NCI-H128 (cell line): ENCODE results near the gene SPATS2L.

Experiments used
- DNase-seq: peaks from one replicate; lab custom pipeline; 2025; ENCODE audit not compliant: unreplicated experiment; lab: John Stamatoyannopoulos, UW

SPATS2L gene

GRCh38 chr2:200461846-200462710 is 155.6 kb downstream of the SPATS2L start:
- no peak for DNase-seq

DNA sequence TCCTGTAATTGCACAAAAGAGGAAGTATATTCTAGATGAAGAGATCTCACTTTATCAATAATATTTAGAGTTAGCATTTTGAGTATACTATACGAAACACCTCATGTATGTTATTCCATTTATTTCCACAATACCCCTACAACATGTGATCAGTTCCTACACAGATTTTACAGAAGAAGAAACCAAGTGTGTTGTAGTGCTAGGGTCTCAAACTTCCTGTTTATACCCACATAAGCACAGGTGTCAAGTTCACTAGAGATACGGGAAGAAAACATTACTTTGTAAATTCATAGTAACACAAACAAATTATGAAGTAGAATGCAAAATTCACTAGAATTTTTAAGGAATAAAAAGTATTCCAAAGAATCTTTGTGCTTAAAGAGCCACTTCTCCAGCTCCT is 157.0 kb downstream of the SPATS2L start:
- no peak for DNase-seq

DNA sequence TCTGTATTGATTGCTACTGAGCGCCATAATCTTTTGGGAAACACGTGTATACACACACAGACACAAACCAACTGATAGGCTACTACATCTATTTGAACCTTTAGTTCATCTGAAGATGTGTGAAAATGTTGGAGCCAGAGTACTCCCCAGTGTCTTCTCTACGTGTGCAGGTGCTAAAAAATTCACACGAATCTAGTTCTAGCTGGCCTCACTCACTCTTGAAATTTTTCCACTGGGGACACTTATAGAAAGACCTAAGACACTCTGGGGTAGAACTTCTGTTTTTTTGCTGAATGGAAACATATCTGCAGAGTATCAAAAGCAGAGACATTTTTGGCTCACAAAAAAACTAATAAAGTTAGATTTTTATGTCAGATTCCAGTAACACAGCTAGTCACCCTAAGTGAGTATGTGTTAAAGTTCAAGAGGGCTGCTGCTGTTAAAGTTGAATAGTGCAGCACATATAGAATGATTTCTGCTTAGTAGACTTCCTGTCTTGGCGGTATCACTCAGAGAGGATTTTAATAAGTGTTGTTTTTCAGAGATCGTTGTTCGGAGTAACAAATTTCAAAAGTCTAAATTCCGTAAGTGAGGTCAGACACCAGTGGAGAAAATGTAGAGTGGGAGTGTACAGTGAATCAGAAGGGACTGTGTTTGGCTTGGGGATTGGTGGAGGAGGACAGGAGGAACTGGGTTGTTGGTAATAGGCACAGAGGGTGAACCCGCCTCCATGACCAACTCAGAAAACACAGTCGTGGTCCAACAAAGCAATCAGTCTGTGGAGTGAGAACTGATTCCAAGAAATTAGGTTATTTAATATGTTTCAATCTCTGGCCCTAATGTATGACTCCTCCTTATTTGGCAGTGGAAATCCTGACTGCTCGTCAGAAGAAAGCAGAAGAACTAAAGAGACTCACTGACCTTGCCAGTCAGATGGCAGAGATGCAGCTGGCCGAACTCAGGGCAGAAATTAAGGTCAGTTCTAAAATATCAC is 160.2 kb downstream of the SPATS2L start:
- DNase-seq, result no peak

GRCh38 chr2:200467806-200468681 is 161.6 kb downstream of the SPATS2L start:
- DNase-seq, result no peak

DNA sequence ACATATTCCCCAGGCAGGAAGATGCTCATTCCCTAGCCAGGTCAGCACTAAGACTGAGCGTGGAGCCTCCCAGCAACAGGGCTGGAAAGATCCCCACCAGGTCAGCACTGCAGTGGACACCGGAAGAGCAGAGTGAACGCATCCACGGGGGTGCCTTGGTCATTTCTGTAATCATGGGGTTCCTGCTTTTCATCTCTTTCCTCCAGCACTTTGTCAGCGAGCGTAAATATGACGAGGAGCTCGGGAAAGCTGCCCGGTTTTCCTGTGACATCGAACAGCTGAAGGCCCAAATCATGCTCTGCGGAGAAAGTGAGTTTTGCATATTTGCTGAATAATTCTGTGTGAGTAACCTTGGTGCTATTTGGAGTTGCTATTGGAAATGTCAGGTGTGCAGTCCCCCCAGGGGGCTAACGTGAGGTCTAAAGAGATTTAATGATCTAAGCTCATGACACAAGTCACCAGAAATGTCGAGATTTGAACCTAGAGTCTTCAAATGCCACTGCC is 163.3 kb downstream of the SPATS2L start:
- DNase-seq, result no peak

DNA sequence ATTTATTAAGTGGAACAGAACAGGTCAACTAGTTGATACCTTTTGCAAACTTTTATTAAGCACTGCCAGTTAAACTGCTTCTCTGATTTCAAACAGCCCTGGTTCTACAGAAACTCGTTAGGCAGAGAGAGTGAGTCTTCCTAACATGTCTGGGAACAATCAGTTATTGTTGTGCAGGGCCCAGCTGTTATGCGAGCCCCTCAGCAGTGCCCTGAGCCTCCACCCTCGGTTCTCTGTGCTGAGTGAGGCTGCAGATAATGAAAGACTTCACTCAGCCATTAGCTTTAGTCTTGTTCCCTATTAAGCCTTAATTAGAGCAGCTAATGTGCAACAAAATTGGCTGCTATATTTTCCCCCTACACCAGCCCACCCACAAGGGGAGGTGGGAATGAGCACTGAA is 163.7 kb downstream of the SPATS2L start:
- no peak for DNase-seq

DNA sequence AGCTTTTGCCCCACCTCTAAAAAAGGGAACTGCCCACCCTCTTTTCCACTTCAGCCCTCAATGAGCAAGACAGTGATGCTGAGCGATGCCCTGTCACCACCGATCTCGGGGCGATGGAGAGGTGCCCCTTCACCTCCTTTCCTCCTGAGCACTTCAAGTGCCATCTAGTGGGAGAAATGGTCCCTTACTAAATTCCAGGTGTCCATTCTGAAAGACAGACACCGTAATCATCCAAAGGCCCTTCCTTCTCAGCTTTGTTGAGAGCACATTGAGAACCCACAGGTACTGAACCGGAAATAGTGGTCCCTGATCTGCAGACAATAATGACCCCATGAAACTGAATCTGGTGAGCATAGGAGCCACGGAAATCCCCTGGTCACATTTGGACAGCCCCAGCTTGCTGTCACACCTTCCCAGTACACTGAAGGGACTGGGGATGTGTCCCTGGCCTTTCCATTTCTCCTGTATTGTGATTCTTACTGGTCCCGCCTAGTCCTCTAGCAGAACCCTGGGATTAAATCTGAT is 164.9 kb downstream of the SPATS2L start:
- DNase-seq, result no peak

GRCh38 chr2:200471928-200472645 is 165.6 kb downstream of the SPATS2L start:
- no peak for DNase-seq

DNA sequence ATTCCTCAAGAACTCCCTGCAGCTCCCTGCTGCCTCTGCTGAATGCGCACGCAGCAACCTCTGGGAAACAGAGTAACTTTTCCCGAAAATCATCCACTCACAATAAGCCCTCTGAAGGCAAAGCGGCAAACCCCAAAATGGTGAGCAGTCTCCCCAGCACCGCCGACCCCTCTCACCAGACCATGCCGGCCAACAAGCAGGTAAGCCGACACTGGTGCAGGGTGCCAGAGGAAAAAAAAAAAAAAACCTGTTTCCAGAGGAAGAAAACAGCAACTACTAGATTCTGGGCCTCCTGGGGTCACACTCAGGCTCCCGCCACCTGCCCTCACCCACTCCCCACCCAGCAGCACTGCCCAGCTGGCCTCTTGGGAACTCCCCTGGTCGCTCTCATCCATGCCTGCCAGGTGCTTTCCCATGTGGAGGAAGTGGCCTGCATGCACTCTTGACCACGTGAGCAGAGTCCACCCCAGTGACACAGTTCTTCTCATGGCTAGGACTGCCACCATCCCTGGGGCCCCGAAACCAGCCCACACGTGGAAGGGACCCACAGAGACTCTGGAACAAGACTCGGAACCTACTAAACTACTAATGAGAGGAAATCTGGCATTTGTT is 166.5 kb downstream of the SPATS2L start:
- no peak for DNase-seq

GRCh38 chr2:200475795-200476194 is 169.3 kb downstream of the SPATS2L start:
- no peak for DNase-seq

DNA sequence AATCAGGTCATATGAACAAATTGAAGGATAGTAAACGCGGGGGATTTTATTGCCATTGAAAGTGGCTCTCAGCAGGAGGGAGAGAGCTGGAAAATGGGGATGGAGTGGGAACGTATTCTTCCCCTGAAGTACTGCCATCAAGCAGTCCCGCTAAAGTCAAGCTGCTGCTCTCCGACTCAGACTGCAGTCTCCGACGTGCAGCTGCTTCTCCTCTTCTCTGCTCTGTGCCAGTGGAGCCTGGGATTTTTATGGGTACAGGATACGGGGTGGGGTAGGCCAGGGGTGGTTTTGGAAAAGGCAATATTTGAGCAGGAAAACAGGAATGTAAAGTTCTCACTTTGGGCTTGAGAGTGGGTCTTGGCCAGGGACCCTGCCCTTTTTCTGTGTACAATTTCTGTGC is 170.3 kb downstream of the SPATS2L start:
- DNase-seq, result no peak

DNA sequence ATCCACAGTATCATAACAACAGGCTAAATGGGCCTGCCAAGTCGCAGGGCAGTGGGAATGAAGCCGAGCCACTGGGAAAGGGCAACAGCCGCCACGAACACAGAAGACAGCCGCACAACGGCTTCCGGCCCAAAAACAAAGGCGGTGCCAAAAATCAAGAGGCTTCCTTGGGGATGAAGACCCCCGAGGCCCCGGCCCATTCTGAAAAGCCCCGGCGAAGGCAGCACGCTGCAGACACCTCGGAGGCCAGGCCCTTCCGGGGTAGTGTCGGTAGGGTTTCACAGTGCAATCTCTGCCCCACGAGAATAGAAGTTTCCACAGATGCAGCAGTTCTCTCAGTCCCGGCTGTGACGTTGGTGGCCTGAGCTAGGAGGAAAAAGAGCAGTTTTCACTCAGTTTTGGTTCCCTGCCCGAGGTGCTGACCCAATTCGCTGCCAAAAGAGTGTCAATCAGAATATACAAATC is 171.2 kb downstream of the SPATS2L start:
- DNase-seq, result no peak

DNA sequence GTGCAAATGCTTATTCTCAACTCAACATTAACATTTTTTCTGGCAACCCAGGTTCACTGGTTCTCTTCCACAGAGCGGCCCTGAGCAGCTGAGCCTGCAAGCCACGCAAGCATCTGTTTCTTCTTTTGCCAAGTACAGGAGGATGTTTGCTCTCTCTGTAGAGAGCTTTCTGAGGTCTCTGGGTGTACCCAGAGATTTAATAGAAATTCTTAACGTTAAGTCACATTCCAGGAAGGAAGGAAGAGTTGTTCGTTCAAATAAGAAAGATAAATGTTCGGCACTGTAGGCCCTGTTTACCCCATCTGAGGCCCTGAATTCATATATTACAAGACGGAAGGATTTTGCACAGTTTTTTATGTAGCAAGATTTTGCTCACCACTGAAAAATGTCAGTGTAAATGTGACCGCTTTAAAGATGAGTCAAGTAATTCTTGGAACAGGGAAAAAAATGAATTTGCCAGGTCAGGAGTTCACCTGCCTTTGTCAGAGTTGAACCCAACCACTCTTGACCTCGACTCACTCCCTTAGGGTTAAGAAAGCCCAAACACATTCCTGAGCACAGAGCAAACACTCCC is 173.3 kb downstream of the SPATS2L start:
- no peak for DNase-seq

DNA sequence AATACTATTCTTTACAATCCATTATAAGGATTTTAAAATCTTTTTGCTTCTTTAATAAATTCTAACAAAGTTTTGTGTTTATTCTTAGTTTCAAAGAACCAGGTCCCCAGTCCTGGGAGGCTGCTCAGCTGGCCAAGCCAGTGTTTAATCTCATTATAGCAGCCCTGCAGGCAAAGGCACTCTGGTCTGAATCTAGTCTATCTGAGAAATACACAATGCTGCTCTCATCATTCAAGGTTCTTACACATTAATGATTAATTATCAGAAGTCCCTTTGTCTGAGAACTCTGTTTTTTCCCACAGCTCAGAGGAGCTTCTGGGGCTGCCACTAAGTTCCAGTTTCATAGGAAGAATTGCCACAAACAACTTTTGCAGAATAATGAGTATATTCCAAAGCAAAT is 175.7 kb downstream of the SPATS2L start:
- no peak for DNase-seq

DNA sequence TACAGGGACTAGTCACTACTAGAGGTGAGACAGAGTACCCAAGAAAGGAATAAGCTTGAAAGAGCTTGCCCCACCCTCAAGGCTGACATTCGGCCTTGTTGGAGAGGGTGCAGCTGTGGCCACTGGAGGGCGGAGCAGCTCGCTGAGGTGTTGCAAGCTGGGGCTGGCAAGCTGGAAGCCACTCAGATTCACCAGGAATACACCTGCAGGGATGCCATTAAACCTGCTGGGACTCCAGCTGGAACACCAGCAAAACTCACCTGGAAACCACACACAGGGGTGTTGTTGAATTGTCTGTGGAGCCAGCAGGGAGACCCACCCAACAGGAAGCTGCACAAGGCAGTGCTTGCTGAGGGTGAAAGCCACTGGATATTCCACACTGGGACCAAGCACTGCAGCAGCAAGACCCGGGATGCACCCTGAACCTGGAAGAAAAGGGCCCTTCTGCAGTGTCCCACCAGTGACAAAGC is 177.3 kb downstream of the SPATS2L start:
- no peak for DNase-seq

DNA sequence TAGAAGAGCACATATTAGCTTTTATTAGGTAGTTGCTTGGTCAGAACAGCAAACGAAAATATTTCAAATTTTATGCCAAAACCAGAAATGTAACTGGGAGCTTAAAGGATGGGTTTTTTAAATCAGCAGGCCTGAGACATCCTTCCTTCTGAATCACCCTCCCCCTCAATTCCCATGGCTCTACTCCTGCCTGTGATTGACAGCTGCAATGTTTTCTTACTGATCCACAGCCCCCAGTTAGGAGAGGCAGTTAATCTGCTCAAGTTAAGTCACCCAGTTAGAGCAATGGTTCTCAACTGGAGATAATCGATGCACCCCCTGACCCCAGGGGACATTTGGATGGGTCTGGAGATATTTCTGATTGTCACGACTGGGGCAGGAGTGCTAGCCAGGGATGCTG is 178.4 kb downstream of the SPATS2L start:
- DNase-seq, result no peak

- no peak for DNase-seq
Observed at GRCh38 chr2:200486529-200486928, 180.0 kb downstream of the SPATS2L start.

DNA sequence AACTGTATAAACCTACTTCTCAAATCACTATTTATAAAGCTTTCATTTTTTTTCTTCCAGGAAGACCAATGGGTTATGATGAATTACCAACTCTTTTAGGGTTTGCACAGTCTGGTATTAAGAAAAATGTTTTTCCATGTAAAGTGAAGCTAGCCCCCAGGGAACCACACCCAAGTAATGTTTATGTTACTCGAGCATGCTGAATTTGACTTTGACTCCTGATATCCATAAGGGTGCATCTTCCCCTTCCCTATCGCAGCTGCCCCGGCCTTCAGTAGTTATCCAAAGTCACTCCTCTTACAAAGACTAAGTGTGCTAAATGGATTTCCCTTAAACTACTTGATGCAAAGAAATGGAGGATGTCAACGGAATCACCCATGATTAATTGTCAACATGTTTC is 181.7 kb downstream of the SPATS2L start:
- no peak for DNase-seq

DNA sequence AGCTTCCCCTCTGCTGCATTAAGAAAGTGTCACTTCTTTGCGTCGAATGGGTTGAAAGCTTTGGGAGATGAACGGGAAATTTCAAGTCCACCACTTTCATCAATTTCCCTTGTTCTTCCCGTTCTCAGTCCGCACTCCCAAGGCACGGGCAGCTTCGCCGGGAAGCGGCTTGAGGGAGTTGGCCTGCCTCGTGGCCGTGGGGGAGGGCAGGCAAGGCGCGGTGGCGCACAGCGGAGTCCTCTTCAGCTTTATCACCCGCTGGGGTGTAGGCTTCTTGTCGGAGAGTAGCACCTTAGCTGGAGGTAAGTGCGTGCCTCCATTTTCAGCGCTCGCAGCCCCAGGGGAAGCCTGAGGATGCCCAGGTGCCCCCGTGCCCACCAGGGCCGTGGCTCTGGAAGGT is 183.5 kb downstream of the SPATS2L start:
- no peak for DNase-seq
